ENCODE data around the gene MICALL2.

Gene MICALL2

GRCh38 chr7:1492640-1493039 lies 33.4 kb upstream of the MICALL2 start:
- no peak for DNase-seq

- no peak for DNase-seq
These were observed 33.0 kb upstream of the MICALL2 start for GRCh38 chr7:1492221-1492620.

- no peak for DNase-seq
These were observed 31.6 kb upstream of the MICALL2 start for GRCh38 chr7:1490837-1491236.

GRCh38 chr7:1489336-1489735 lies 30.1 kb upstream of the MICALL2 start:
- no peak for DNase-seq

GRCh38 chr7:1488016-1488415 lies 28.7 kb upstream of the MICALL2 start:
- DNase-seq, result no peak

GRCh38 chr7:1487466-1487865 lies 28.2 kb upstream of the MICALL2 start:
- no peak for DNase-seq

- DNase-seq, result no peak
These were observed 27.3 kb upstream of the MICALL2 start for GRCh38 chr7:1486571-1486970.

GRCh38 chr7:1485156-1485555 lies 25.9 kb upstream of the MICALL2 start:
- DNase-seq, result no peak

- DNase-seq, result no peak
These were observed 25.3 kb upstream of the MICALL2 start for GRCh38 chr7:1484569-1484968.

GRCh38 chr7:1483536-1484505 lies 24.6 kb upstream of the MICALL2 start:
- DNase-seq, result no peak

GRCh38 chr7:1483079-1483478 lies 23.8 kb upstream of the MICALL2 start:
- no peak for DNase-seq

GRCh38 chr7:1481300-1481699 lies 22.0 kb upstream of the MICALL2 start:
- DNase-seq, result no peak

- DNase-seq, result no peak
These were observed 21.4 kb upstream of the MICALL2 start for GRCh38 chr7:1480670-1481069.

GRCh38 chr7:1479287-1479686 lies 20.0 kb upstream of the MICALL2 start:
- no peak for DNase-seq

GRCh38 chr7:1478480-1478879 lies 19.2 kb upstream of the MICALL2 start:
- DNase-seq, result no peak

GRCh38 chr7:1476859-1477258 lies 17.6 kb upstream of the MICALL2 start:
- DNase-seq, result no peak

GRCh38 chr7:1475991-1476390 lies 16.7 kb upstream of the MICALL2 start:
- no peak for DNase-seq

GRCh38 chr7:1475393-1475792 lies 16.1 kb upstream of the MICALL2 start:
- DNase-seq, result no peak

- no peak for DNase-seq
These were observed 15.5 kb upstream of the MICALL2 start for GRCh38 chr7:1474736-1475135.

GRCh38 chr7:1473864-1474512 lies 14.7 kb upstream of the MICALL2 start:
- DNase-seq, result peak; percentile 61

GRCh38 chr7:1470901-1471300 lies 11.6 kb upstream of the MICALL2 start:
- DNase-seq, result no peak

- no peak for DNase-seq
These were observed 9.5 kb upstream of the MICALL2 start for GRCh38 chr7:1468643-1469298.

- DNase-seq, result no peak
These were observed 8.9 kb upstream of the MICALL2 start for GRCh38 chr7:1468203-1468602.
